Ovary (tissue), 9 donors: ENCODE data around the gene ALOX12. TPM values are rescaled to one million over a fixed set of nuclear protein-coding genes. Genes with fewer than 3 reads are reported as not detected.
A peak's percentile ranks its signal among the peaks of the same experiment; 100 is the strongest.

Experiments used
- DNase-seq, 5 donors: peaks; one replicate each; pipeline ENCODE4 v3.0.0-alpha.2; 2019 to 2020
- H3K27ac ChIP-seq, 2 donors: fragments of 200-600 bp; one replicate each; pipeline versions ENCODE4 v1.5.1 to v1.8.0; 2019 to 2022
- H3K27me3 ChIP-seq: fragments of 200-600 bp; one replicate; pipeline ENCODE4 v1.8.0; 2022
- H3K36me3 ChIP-seq: fragments of 200-600 bp; sonication (generic); one replicate; pipeline ENCODE4 v1.5.1; 2019
- H3K4me1 ChIP-seq: one replicate; pipeline ENCODE4 v1.8.1; 2013; ENCODE audit warnings: mild to moderate bottlenecking, moderate library complexity; ENCODE audit not compliant: insufficient read depth
- H3K4me3 ChIP-seq: fragments of 200-600 bp; sonication (generic); one replicate; pipeline ENCODE4 v1.5.1; 2017
- H3K9me3 ChIP-seq, 2 donors: fragments of 200-600 bp in 1 of 2; sonication (generic) in 1 of 2; one replicate each; pipeline versions ENCODE4 v1.5.1 to v1.8.1; 2013 to 2019; ENCODE audit warnings: mild to moderate bottlenecking in 1 of 2, moderate library complexity in 1 of 2
- CTCF ChIP-seq, 3 donors: fragments of 450-650 bp in 2 of 3; fragments of 200-600 bp in 1 of 3; IDR thresholded peaks; one replicate each; pipeline versions ENCODE4 v1.5.1 to v1.8.0; 2016 to 2022; ENCODE audit warnings: antibody characterized with exemption in 3 of 3, mild to moderate bottlenecking in 1 of 3
- EP300 ChIP-seq: sonication (generic); formaldehyde crosslinking; IDR thresholded peaks from one replicate; pipeline ENCODE4 v1.6.1; 2017; ENCODE audit warnings: antibody characterized with exemption
- POLR2A ChIP-seq: fragments of 450-650 bp; IDR thresholded peaks from one replicate; pipeline ENCODE4 v1.6.1; 2017; ENCODE audit warnings: antibody characterized with exemption, mild to moderate bottlenecking, moderate library complexity
- WGBS, 3 donors: extraction: QIAGEN DNeasy Blood & Tissue Kit in 1 of 3; methylation state at CpG; one replicate each; pipeline versions ENCODE4 v1.1.5 to v1.1.7; 2013 to 2017; 5-methylcytosine and 5-hydroxymethylcytosine counted together
- intact Hi-C, 4 donors: fragments of 100-400 bp; cut with DNase I; formaldehyde crosslinking; loops; one replicate each; pipeline versions ENCODE4 v1.11.0 to v1.15.1; 2022 to 2023
- polyA plus RNA-seq, 2 donors: library from polyadenylated mRNA; stranded (reverse); fragments of 200-250 nt in 1 of 2; fragments of 350-450 nt in 1 of 2; fragmentation: Illumina TruSeq in 1 of 2; extraction: RNeasy Lipid Tissue Mini Kit (QIAGEN cat#74804) in 1 of 2; gene quantifications; one replicate each; pipeline ENCODE4 v1.2.3, GENCODE V29; 2013 to 2014
- total RNA-seq, 7 donors: library from RNA; depleted of rRNA in 2 of 7; stranded (reverse); fragments of >200 nt in 2 of 7; fragmentation: NEBNext Ultra II Directional in 3 of 7; extraction: Animal tissue kit (Norgen Biotek cat#: 25700) in 3 of 7; gene quantifications; one replicate each; pipeline versions ENCODE4 v1.1.0 to v1.2.4, GENCODE V29; 2016 to 2023
- donor health status: DM: no; HTN: no; CAD: no; lungs with moderate emphysema.
- donor health status: DM: no; HTN: no; CAD: no.
- donor health status: Bipolar disorder and iron deficiency.
- donor health status: DM: yes; HTN: yes; CAD: no.
- donor health status: DM: no; HTN: no; CAD: no.
- donor health status: DM: yes; HTN: yes; CAD: no.

ALOX12 gene
- total and polyA plus RNA-seq, 9 donors = 0.05 to 0.74 (median 0.56) TPM; not detected in 5

- TF ChIP-seq CTCF (IDR thresholded peaks at IDR 0.05) = no peak
- no peak for TF ChIP-seq EP300
- TF ChIP-seq POLR2A = no peak
- Histone ChIP-seq H3K36me3 (no peaks in the 10 kb centered on the region), H3K9me3 (no peaks in the 10 kb centered on the region), H3K4me1 (peaks cover 3% of the 10 kb centered on the region), H3K27me3 (no peaks in the 10 kb centered on the region), H3K27ac (no peak overlapping the region), H3K4me3 (no peak overlapping the region)
- 91 to 94% (median 93%) methylated on average over 9 of the region's 9 CpGs for WGBS, 3 donors
- intact Hi-C loops = loop anchor here in 1 of 4 donors (10.0 kb wide), 1 partner anchor 330 kb away; no protein-coding TSS in a partner anchor
- no peak for DNase-seq
Measured at GRCh38 chr17:6994666-6995256, 1.1 kb upstream of the ALOX12 start.

GRCh38 chr17:6996256-6997011 is 585 bp downstream of the ALOX12 start:
- intact Hi-C loops = loop anchor here in 1 of 4 donors (10.0 kb wide), 1 partner anchor 332 kb away; no protein-coding TSS in a partner anchor
- Histone ChIP-seq H3K9me3 (no peaks in the 10 kb centered on the region), H3K27me3 (no peaks in the 10 kb centered on the region), H3K4me1 (peaks cover 3% of the 10 kb centered on the region), H3K4me3 (peak overlapping the region; percentile 7), H3K27ac (no peak overlapping the region), H3K36me3 (no peaks in the 10 kb centered on the region)
- 43 to 58% (median 44%) methylated on average over 50 to 58 of the region's 58 CpGs for WGBS, 3 donors
- peak in 1 of 5 donors; percentile 43 for DNase-seq
- TF ChIP-seq POLR2A (no peak), CTCF (IDR thresholded peaks at IDR 0.05) (no peak), EP300 (no peak)

- Histone ChIP-seq H3K36me3 (no peaks in the 10 kb centered on the region), H3K27me3 (no peaks in the 10 kb centered on the region), H3K27ac (no peak overlapping the region), H3K9me3 (no peaks in the 10 kb centered on the region), H3K4me1 (peaks cover 3% of the 10 kb centered on the region), H3K4me3 (no peak overlapping the region)
- intact Hi-C loops = loop anchor here in 1 of 4 donors (10.0 kb wide), 1 partner anchor 332 kb away; no protein-coding TSS in a partner anchor
- TF ChIP-seq EP300 (no peak), POLR2A (no peak), CTCF (IDR thresholded peaks at IDR 0.05) (no peak)
- 81 to 93% (median 88%) methylated on average over 8 of the region's 8 CpGs for WGBS, 3 donors
- no peak for DNase-seq
Measured at GRCh38 chr17:6997171-6997570, 1.3 kb downstream of the ALOX12 start.

- H3K9me3 ChIP-seq = no peaks in the 10 kb centered on the region
- H3K4me3 ChIP-seq = no peak overlapping the region
- intact Hi-C loops = loop anchor here in 1 of 4 donors (10.0 kb wide), 1 partner anchor 334 kb away; no protein-coding TSS in a partner anchor
- no peaks in the 10 kb centered on the region for H3K36me3 ChIP-seq
- WGBS, 3 donors = 79 to 88% (median 85%) methylated on average over 11 of the region's 11 CpGs
- no peak for DNase-seq
- H3K27ac ChIP-seq = no peak overlapping the region
- H3K27me3 ChIP-seq = no peaks in the 10 kb centered on the region
- TF ChIP-seq POLR2A (no peak), CTCF (IDR thresholded peaks at IDR 0.05) (no peak), EP300 (no peak)
- peaks cover 3% of the 10 kb centered on the region for H3K4me1 ChIP-seq
Measured at GRCh38 chr17:6998855-6999508, 3.1 kb downstream of the ALOX12 start.
